NCI-H1436 (cell line): ENCODE data around the gene TMEM233.

Source experiments
- DNase-seq: peaks from one replicate; lab custom pipeline; 2025; lab: John Stamatoyannopoulos, UW

The TMEM233 gene

DNA sequence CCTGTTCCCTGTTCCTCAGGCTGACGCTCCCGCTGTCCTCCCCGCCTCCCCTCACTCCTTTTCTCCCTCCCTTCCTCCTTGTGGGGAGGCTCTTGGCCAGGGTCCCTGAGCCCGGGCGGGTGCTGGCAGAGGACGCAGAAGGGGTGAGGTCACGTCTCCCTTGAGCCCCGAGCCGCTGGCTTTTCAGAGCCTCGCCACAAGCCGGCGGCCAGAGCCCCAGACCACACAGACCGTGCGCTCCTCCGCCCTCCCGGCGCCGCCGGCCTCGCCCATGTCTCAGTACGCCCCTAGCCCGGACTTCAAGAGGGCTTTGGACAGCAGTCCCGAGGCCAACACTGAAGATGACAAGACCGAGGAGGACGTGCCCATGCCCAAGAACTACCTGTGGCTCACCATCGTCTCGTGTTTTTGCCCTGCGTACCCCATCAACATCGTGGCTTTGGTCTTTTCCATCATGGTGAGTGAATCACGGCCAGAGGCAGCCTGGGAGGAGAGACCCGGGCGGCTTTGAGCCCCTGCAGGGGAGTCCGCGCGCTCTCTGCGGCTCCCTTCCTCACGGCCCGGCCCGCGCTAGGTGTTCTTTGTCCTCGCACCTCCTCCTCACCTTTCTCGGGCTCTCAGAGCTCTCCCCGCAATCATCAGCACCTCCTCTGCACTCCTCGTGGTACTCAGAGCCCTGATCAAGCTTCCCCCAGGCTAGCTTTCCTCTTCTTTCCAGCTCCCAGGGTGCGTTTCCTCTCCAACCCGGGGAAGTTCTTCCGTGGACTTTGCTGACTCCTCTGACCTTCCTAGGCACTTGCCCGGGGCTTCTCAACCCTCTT, at the start of gene TMEM233:
TMEM233 (plus strand) TSS at position 197 of the 821 bp plus-strand sequence; CDS start at position 272, 75 bp downstream.
- no peak for DNase-seq

DNA sequence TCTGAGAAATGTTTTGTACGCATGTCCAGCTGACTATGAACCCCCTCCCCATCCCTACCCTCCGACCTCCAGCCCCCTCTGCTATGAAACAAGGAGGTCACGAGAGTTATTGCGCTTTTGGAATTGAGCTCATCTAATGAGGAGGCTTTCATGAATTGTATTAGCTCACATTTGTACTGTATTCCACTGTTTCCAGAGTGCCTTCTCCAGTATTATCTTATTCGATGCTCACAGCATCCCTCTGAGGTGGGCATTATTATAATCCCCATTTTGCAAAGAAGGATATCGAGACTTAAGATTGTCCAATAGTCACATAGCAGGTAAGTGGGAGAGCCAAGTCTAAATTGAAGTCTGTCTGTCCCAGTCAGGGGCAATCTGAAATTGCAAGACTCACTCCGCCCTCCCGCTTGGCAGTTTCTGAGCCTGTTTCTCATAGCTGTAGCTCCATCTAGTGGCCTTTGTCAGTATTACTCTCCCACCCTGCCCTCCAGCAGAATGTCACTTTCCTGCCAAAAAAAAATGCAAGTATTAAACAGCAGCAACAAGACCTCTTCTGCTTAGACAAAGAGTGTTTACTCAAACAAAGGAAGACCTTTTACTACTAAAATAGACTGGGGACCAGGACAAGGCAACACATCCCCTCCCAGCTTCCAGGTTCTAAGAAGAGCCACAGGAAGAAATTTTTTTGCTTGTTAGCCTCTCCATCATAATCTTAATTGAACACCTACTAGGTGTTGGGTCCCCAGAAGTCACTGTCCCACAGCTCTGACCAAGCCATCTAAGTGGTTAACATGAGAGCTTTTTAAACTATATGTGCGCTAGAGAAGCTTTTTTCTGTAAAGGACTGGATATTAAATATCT, 48.6 kb upstream of the TMEM233 start:
- DNase-seq: peak; percentile 58

- no peak for DNase-seq
These were observed 47.2 kb upstream of the TMEM233 start for GRCh38 chr12:119546340-119546739.

DNA sequence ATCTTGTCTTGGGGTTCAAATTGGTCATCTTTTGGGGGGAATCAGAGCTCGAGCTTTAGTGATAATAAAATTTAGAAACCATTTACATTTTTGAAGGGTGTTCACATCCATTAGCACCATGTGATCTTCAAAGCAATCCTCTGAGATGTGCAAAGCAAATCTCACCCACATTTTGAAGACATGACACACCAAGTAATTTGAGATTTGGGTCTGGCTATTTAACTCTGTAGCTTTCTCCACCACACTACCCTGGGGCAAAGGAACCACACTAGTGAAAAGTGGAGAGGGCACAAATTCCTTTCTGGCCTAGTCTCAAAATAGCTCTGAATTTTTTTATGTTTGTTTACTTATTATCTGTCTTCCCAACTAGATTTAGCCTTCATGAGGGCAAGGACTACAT, 46.6 kb upstream of the TMEM233 start:
- DNase-seq: no peak

DNA sequence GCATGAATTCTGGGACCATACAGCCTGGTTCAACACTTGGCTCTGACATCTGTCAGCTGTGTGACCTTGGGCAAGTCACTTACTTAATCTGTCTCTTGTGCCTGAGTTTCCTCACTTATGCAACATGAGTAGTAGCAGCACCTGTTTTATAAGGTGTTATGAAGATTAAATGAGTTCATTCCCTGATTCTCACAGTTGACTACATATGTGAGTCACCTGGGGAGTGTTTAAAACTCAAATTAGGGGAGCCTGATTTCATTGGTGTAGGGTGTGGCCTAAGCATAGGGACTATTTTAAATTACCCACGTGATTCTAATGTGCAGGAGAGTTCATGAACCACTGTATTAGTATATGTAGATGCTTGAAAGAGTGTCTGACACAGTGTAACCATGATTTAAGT, 36.7 kb upstream of the TMEM233 start:
- DNase-seq: no peak

- DNase-seq: no peak
These were observed 28.2 kb upstream of the TMEM233 start for GRCh38 chr12:119565404-119565803.

GRCh38 chr12:119570771-119571170, 22.8 kb upstream of the TMEM233 start:
- DNase-seq: no peak

- DNase-seq: no peak
These were observed 20.5 kb upstream of the TMEM233 start for GRCh38 chr12:119573086-119573485.

- no peak for DNase-seq
These were observed 19.3 kb upstream of the TMEM233 start for GRCh38 chr12:119574255-119574654.

DNA sequence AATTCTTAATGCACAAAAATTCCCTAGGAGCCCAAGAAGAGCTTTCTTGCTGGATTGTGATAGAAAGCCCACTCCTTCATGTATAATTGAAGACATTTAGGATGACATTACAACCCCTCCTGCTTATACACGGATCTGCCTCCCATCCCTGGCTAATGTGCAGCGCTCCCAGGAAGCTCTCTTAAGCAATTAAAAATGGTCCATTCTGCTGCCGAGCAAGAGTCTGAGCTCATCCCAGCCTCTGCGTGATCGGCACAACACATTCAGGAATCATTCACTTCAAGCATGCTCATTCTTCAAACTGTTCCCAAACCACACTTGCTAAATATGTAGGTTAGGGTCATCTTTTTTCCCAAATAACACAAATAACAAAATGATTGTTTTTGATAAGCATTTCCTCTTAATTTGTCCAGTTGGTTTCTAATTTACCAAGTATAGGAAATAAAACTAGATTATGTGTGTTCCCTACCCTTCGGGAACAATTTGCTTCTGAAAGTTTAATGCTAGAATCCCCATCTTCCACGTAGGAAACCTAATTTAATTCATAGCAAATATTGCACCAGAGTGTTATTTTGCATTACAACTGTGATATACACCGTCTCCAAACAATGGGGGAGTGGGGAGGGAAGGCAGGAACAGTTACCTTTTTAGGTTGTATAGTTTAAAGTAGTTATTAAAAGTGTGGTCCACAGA, 17.3 kb upstream of the TMEM233 start:
- no peak for DNase-seq

- DNase-seq: no peak
These were observed 16.7 kb upstream of the TMEM233 start for GRCh38 chr12:119576915-119577314.

DNA sequence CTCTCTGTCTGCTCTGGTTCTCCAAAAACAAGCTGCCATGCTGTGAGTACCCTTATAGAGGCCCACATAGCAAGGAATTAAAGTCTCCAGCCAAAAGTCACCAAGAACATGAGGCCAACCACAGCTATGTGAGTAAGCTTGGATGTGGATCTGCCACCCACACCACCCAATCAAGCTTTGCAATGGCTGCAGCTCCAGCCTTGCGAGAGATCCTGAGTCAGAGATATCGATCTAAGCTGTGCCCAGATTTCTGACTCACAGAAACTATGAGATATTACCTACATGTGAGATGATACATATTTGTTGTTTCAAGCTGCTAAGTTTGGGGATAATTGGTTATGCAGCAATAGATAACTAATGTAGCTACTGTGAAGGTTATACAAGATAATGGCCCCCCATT, 15.5 kb upstream of the TMEM233 start:
- no peak for DNase-seq

DNA sequence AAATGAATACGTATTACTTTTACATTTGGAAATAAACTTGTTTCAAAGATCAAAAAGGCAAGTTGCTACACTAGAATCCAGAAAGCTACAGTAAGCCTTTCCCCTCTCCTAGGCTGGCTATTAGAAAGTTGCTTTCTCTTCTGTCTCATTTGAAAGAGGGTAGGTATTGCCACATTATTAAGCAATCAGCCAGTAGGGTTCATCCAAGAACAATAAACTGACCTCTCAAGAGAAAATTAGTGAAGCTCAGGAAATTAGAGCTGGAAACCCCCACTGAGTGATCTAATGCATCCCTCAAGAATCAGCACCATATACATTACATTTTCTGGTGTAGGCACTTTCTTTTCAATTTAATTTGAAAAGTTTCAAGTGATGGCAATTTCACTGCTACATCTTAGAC, 4.5 kb upstream of the TMEM233 start:
- DNase-seq: no peak

DNA sequence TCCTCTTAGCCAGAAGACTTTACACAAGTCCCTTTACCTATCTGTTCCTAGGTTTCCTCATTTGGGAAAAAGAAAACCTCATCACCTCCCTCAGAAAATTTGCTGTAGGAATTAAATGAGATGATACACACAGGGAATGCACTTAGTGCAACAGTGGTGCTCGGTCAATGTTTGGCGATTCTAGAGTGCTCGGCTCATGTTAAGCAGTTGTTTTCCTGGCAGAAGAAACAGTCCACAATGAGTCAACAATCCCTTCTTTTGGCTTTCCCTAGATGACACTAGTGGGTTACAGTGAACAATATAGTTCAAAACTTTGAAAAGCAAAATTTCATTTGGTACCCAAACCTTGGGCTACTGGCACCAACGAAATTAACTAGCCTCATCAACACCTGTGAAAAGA, 3.9 kb upstream of the TMEM233 start:
- DNase-seq: no peak

DNA sequence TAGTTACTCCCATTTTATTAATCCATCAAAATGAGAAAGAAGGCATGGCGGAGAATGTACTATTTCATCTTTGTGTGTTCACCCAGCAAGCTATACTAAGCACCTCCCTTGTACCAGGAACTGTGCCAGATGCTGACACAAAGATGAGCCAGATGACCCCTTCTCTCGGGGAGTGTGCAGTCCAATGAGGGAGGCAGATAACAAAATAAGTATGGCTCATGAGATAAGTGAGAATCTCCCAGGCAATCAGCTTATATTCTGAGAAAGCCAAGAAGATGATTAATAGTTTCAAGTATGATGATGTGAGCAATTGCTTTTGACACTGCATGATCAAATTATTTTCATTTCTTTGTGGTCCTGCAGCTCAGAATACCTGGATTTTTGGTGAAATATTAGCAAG, 1.3 kb upstream of the TMEM233 start:
- no peak for DNase-seq

- DNase-seq: no peak
These were observed 791 bp downstream of the TMEM233 start for GRCh38 chr12:119594399-119594730.

GRCh38 chr12:119594772-119595445, 1.3 kb downstream of the TMEM233 start:
- DNase-seq: no peak

- DNase-seq: no peak
These were observed 4.6 kb downstream of the TMEM233 start for GRCh38 chr12:119598159-119598558.

DNA sequence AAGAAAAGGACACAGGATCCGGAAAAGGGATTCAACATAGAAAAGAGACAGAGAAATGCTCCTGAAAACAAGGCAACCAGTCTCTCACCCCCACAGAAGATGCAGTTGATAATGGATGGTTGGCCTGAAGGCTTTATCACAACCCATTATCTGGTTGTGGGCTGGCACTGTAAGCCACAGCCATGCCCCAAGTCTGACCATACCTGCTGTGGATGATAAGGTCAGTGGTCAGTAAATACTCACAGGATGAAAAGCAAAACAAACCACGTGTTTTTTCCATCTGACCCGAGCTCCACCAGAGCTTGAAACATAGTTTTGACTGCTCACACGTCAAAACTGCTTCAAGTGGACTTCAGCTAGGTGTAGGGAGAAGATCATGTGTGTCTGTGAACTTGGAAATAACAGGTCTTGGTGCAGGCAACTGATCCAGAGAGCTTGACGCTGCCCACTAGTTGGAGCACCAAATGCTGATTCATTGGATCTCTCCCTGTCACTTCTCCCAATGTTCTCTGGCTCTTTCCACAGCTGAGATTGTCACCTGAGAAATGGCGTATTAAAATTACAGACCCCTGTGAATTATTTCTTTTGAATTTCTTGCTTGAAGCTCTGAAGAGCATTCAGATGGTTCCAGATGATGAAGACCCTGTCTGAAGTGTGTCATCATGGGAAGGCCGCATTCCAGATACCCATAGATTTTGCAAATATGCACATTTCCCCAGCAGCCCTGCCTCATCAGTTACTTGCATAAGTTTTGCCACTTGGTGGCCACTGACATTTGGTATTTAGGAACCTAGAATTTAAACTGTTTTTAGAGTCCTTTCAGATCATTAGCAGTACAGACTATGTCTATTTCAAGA, 8.5 kb downstream of the TMEM233 start:
- DNase-seq: no peak

DNA sequence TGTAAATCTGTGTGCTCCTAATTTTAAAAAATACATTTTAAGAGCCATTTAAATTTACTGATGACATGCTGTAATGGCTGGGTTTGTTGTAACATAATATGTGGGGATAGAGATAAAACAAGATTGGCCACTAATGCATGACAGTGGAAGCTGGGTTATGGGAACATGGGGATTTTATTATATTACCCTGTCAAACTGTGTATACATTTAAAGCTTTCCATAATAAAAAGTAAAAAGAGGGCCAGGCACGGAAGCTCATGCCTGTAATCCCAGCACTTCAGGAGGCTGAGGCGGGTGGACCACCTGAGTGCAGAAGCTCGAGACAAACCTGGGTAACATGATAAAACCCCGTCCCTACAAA, 9.1 kb downstream of the TMEM233 start:
- no peak for DNase-seq

DNA sequence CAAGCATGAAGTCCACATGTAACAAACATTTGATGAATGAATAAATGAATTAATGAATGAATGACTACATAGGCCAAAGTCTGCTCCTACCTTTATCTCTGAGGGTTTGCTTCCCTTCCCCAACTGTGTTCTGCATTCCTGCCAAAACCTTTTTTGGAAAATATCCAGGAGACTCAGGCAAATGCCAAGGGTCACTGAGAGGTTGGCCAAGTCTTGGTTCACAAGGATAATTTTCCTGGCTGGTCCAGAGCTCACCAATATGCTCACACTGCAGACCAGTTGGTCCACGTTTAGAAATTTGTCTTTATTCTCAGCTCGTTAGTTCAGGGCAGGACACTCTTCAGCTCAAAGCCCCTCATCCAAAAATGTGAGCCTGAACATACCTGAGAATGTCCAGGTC, 10.2 kb downstream of the TMEM233 start:
- DNase-seq: no peak
